Right ventricle myocardium superior (tissue), 1 donor: Measurements from ENCODE around the gene PTEN. TPM values are rescaled to one million over a fixed set of nuclear protein-coding genes. Genes with fewer than 3 reads are reported as not detected.

Source experiments
- ATAC-seq: fragments of 200-7000 bp; cut with Tn5 transposase; one replicate; pipeline ENCODE4 v1.9.1; 2020; ENCODE audit warnings: mild to moderate bottlenecking; ENCODE audit not compliant: poor library complexity
- DNase-seq: peaks from one replicate; pipeline ENCODE4 v3.0.0-alpha.2; 2020
- intact Hi-C: fragments of 100-400 bp; cut with DNase I; formaldehyde crosslinking; loops from one replicate; pipeline ENCODE4 v1.11.2; 2022
- total RNA-seq: library from RNA; stranded (reverse); fragmentation: NEBNext Ultra II Directional; extraction: Animal tissue kit (Norgen Biotek cat#: 25700); gene quantifications from one replicate; pipeline ENCODE4 v1.2.1, GENCODE V29; 2021
- donor health status: DM: no; HTN: yes; CAD: no; lungs with severe emphysema.

Gene PTEN
- total RNA-seq, 1 donor from 2014 or later: 54.3 TPM

GRCh38 chr10:87987206-87987605 is 123.8 kb downstream of the PTEN start:
- ATAC-seq (no peak), DNase-seq (no peak)
- intact Hi-C loops: no loop called here

GRCh38 chr10:87991946-87992345 is 128.5 kb downstream of the PTEN start:
- ATAC-seq (no peak), DNase-seq (no peak)
- intact Hi-C loops: no loop called here

GRCh38 chr10:88004451-88004850 is 141.0 kb downstream of the PTEN start:
- ATAC-seq: no peak
- intact Hi-C loops: no loop called here

GRCh38 chr10:88006261-88006660 is 142.8 kb downstream of the PTEN start:
- intact Hi-C loops: no loop called here
- no peak for DNase-seq

More at GRCh38 chr10:88004451-88004850, 141.0 kb downstream of the PTEN start:
- no peak for DNase-seq

GRCh38 chr10:88008866-88009470 is 145.5 kb downstream of the PTEN start:
- no peak for DNase-seq
- intact Hi-C loops: no loop called here
- no peak for ATAC-seq

More at GRCh38 chr10:88006261-88006660, 142.8 kb downstream of the PTEN start:
- ATAC-seq: no peak

- intact Hi-C loops: no loop called here
- DNase-seq (no peak), ATAC-seq (peak; percentile 74)
Measured at GRCh38 chr10:88012641-88013040, 149.2 kb downstream of the PTEN start.

- ATAC-seq (no peak), DNase-seq (no peak)
- intact Hi-C loops: no loop called here
Measured at GRCh38 chr10:88017781-88018180, 154.4 kb downstream of the PTEN start.

- no peak for ATAC-seq
- intact Hi-C loops: no loop called here
- DNase-seq: no peak
Measured at GRCh38 chr10:88019753-88020152, 156.3 kb downstream of the PTEN start.

Other genes with a start within 250 kb of the PTEN start
- gene PAPSS2, start 203.7 kb upstream of the PTEN start, total RNA-seq: 8.6 TPM
- 96.7 TPM for gene ATAD1, start 45.4 kb upstream of the PTEN start, total RNA-seq
- 0.30 TPM for gene KLLN, start 92 bp upstream of the PTEN start, total RNA-seq